ENCODE data around the gene DGKI.
A peak's percentile ranks its signal among the peaks of the same experiment; 100 is the strongest.
"Not testable (repeated sequence)": the region's sequence is repeated elsewhere in the genome, so short reads cannot be mapped to it uniquely, and the experiment has no call there.

DGKI gene

GRCh38 chr7:137469191-137469811, 377.5 kb downstream of the DGKI start:
- DNase-seq (ENCODE audit: low spot score), result no peak

- DNase-seq (ENCODE audit: low spot score), result no peak
Measured at GRCh38 chr7:137462847-137463246, 383.9 kb downstream of the DGKI start.

- no peak for DNase-seq (ENCODE audit: low spot score)
Measured at GRCh38 chr7:137462074-137462715, 384.6 kb downstream of the DGKI start.

GRCh38 chr7:137458399-137458798, 388.4 kb downstream of the DGKI start:
- DNase-seq (ENCODE audit: low spot score), result no peak

- no peak for DNase-seq (ENCODE audit: low spot score)
Measured at GRCh38 chr7:137454767-137455166, 392.0 kb downstream of the DGKI start.

- DNase-seq (ENCODE audit: low spot score), result peak; percentile 5
Measured at GRCh38 chr7:137454246-137454724, 392.5 kb downstream of the DGKI start.

GRCh38 chr7:137453356-137453755, 393.4 kb downstream of the DGKI start:
- no peak for DNase-seq (ENCODE audit: low spot score)

GRCh38 chr7:137449016-137449415, 397.8 kb downstream of the DGKI start:
- DNase-seq (ENCODE audit: low spot score), result no peak

GRCh38 chr7:137448572-137448971, 398.2 kb downstream of the DGKI start:
- not testable (repeated sequence) for DNase-seq (ENCODE audit: low spot score)

- DNase-seq (ENCODE audit: low spot score), result no peak
Measured at GRCh38 chr7:137446025-137446424, 400.7 kb downstream of the DGKI start.

- DNase-seq (ENCODE audit: low spot score), result no peak
Measured at GRCh38 chr7:137445268-137445667, 401.5 kb downstream of the DGKI start.

- DNase-seq (ENCODE audit: low spot score), result no peak
Measured at GRCh38 chr7:137443616-137444015, 403.2 kb downstream of the DGKI start.

- DNase-seq (ENCODE audit: low spot score), result no peak
Measured at GRCh38 chr7:137441451-137441850, 405.3 kb downstream of the DGKI start.

- DNase-seq (ENCODE audit: low spot score), result no peak
Measured at GRCh38 chr7:137439829-137440825, 406.6 kb downstream of the DGKI start.

GRCh38 chr7:137434946-137435345, 411.8 kb downstream of the DGKI start:
- DNase-seq (ENCODE audit: low spot score), result no peak

- DNase-seq (ENCODE audit: low spot score), result no peak
Measured at GRCh38 chr7:137434530-137434929, 412.2 kb downstream of the DGKI start.

GRCh38 chr7:137423321-137423720, 423.5 kb downstream of the DGKI start:
- DNase-seq (ENCODE audit: low spot score), result no peak

GRCh38 chr7:137421366-137421765, 425.4 kb downstream of the DGKI start:
- DNase-seq (ENCODE audit: low spot score), result no peak

GRCh38 chr7:137418841-137419240, 427.9 kb downstream of the DGKI start:
- DNase-seq (ENCODE audit: low spot score), result no peak

- no peak for DNase-seq (ENCODE audit: low spot score)
Measured at GRCh38 chr7:137417464-137417863, 429.3 kb downstream of the DGKI start.

GRCh38 chr7:137413901-137414300, 432.9 kb downstream of the DGKI start:
- no peak for DNase-seq (ENCODE audit: low spot score)

- DNase-seq (ENCODE audit: low spot score), result no peak
Measured at GRCh38 chr7:137411446-137411845, 435.3 kb downstream of the DGKI start.

GRCh38 chr7:137408126-137408525, 438.6 kb downstream of the DGKI start:
- DNase-seq (ENCODE audit: low spot score), result no peak

Data from germinal center (tissue), 1 donor.